H9 (cell line): ENCODE results near the gene INPP5A. TPM values are rescaled to one million over a fixed set of nuclear protein-coding genes. Genes with fewer than 3 reads are reported as not detected.

Source experiments
- DNase-seq: peaks from one replicate; pipeline ENCODE4 v3.0.0-alpha.2; 2017
- H2AFZ ChIP-seq: one replicate; pipeline ENCODE4 v1.6.1; 2013; ENCODE audit warnings: mild to moderate bottlenecking, low read length, control low read depth, moderate library complexity
- H2AK5ac ChIP-seq: 2 replicates; pipeline ENCODE4 v1.6.1; 2013; ENCODE audit warnings: low read length, control low read depth, mixed read lengths; ENCODE audit not compliant: insufficient read length
- H2BK120ac ChIP-seq: one replicate; pipeline ENCODE4 v1.6.1; 2013; ENCODE audit warnings: low read depth, mild to moderate bottlenecking, low read length, control low read depth, inconsistent platforms; ENCODE audit not compliant: poor library complexity, severe bottlenecking
- H2BK12ac ChIP-seq: 2 replicates; pipeline ENCODE4 v1.6.1; 2013; ENCODE audit warnings: low read length, control low read depth, mixed read lengths, low read depth; ENCODE audit not compliant: insufficient read length
- H2BK15ac ChIP-seq: 2 replicates; pipeline ENCODE4 v1.6.1; 2013; ENCODE audit warnings: low read depth, low read length, control low read depth
- H2BK20ac ChIP-seq: one replicate; pipeline ENCODE4 v1.6.1; 2013; ENCODE audit warnings: low read depth, mild to moderate bottlenecking, low read length, control low read depth, inconsistent platforms; ENCODE audit not compliant: poor library complexity, severe bottlenecking
- H2BK5ac ChIP-seq: 2 replicates; pipeline ENCODE4 v1.6.1; 2013; ENCODE audit warnings: low read length, control low read depth, mixed read lengths; ENCODE audit not compliant: insufficient read length
- H3K14ac ChIP-seq: 2 replicates; pipeline ENCODE4 v1.6.1; 2013; ENCODE audit warnings: low read length, control low read depth; ENCODE audit not compliant: insufficient read depth
- H3K18ac ChIP-seq: 2 replicates; pipeline ENCODE4 v1.6.1; 2013; ENCODE audit warnings: low read depth, mild to moderate bottlenecking, mixed read lengths, low read length, control low read depth; ENCODE audit not compliant: insufficient read length
- H3K23ac ChIP-seq: 2 replicates; pipeline ENCODE4 v1.6.1; 2013; ENCODE audit warnings: low read length, control low read depth, mixed read lengths, low read depth; ENCODE audit not compliant: insufficient read length
- H3K23me2 ChIP-seq: 2 replicates; pipeline ENCODE4 v1.6.1; 2013; ENCODE audit warnings: low read depth, mild to moderate bottlenecking, mixed read lengths, low read length, control low read depth; ENCODE audit not compliant: insufficient read length, poor library complexity, severe bottlenecking
- H3K27ac ChIP-seq: 2 replicates; pipeline ENCODE4 v1.5.1; 2013; ENCODE audit warnings: low read length, control low read depth, mixed read lengths, low read depth; ENCODE audit not compliant: insufficient read length
- H3K27me3 ChIP-seq: 2 replicates; pipeline ENCODE4 v1.6.1; 2013; ENCODE audit warnings: low read length, control low read depth, inconsistent platforms; ENCODE audit not compliant: insufficient read depth
- H3K4ac ChIP-seq: 2 replicates; pipeline ENCODE4 v1.6.1; 2013; ENCODE audit warnings: low read depth, mild to moderate bottlenecking, control low read depth, inconsistent platforms, low read length, moderate library complexity
- H3K4me1 ChIP-seq: 2 replicates; pipeline ENCODE4 v1.6.1; 2013; ENCODE audit warnings: low read length, control low read depth, inconsistent platforms; ENCODE audit not compliant: insufficient read depth
- H3K4me2 ChIP-seq: 2 replicates; pipeline ENCODE4 v1.6.1; 2013; ENCODE audit warnings: low read length, control low read depth, mixed read lengths; ENCODE audit not compliant: insufficient read length, insufficient read depth
- H3K56ac ChIP-seq: 2 replicates; pipeline ENCODE4 v1.6.1; 2013; ENCODE audit warnings: low read depth, mild to moderate bottlenecking, mixed read lengths, low read length, control low read depth; ENCODE audit not compliant: insufficient read length
- H3K79me1 ChIP-seq: 2 replicates; pipeline ENCODE4 v1.6.1; 2013; ENCODE audit warnings: low read depth, mild to moderate bottlenecking, moderate library complexity, low read length, control low read depth, inconsistent platforms; ENCODE audit not compliant: insufficient read depth, poor library complexity, severe bottlenecking
- H3K79me2 ChIP-seq: 2 replicates; pipeline ENCODE4 v1.6.1; 2013; ENCODE audit warnings: low read length, control low read depth, inconsistent platforms; ENCODE audit not compliant: insufficient read depth
- H3K9ac ChIP-seq: 2 replicates; pipeline ENCODE4 v1.6.1; 2013; ENCODE audit warnings: low read length, control low read depth, mixed read lengths; ENCODE audit not compliant: insufficient read length; ENCODE audit errors: extremely low read depth
- H3K9me3 ChIP-seq: one replicate; pipeline ENCODE4 v1.6.1; 2013; ENCODE audit warnings: low read depth, low read length, inconsistent platforms; ENCODE audit not compliant: control insufficient read depth
- H3T11ph ChIP-seq: one replicate; pipeline ENCODE4 v1.6.1; 2013; ENCODE audit warnings: mild to moderate bottlenecking, low read length, control low read depth, inconsistent platforms
- H4K20me1 ChIP-seq: one replicate; pipeline ENCODE4 v1.6.1; 2013; ENCODE audit not compliant: control insufficient read depth, insufficient read length, insufficient read depth
- H4K5ac ChIP-seq: 2 replicates; pipeline ENCODE4 v1.6.1; 2013; ENCODE audit warnings: low read depth, mild to moderate bottlenecking, mixed read lengths, low read length, control low read depth; ENCODE audit not compliant: insufficient read length
- H4K8ac ChIP-seq: replicated peaks from 2 replicates; pipeline ENCODE4 v1.6.1; 2013; ENCODE audit warnings: low read length, control low read depth, mixed read lengths, low read depth; ENCODE audit not compliant: insufficient read length
- H4K91ac ChIP-seq: 2 replicates; pipeline ENCODE4 v1.6.1; 2013; ENCODE audit warnings: low read depth, mild to moderate bottlenecking, moderate library complexity, mixed read lengths, low read length, control low read depth; ENCODE audit not compliant: insufficient read length
- H3K27ac Mint-ChIP-seq, 3 experiments: 2 replicates in 2 of 3; 3 replicates in 1 of 3; pipeline ENCODE4 v1.8.0; 2020 to 2021; ENCODE audit warnings: mixed read lengths in 3 of 3, mild to moderate bottlenecking in 1 of 3, moderate library complexity in 1 of 3
- H3K27me3 Mint-ChIP-seq: 2 replicates; pipeline ENCODE4 v1.8.0; 2021; ENCODE audit warnings: low read depth, mild to moderate bottlenecking, moderate library complexity, mixed read lengths
- H3K36me3 Mint-ChIP-seq, 3 experiments: 2 replicates in 2 of 3; 3 replicates in 1 of 3; pipeline ENCODE4 v1.8.0; 2020 to 2021; ENCODE audit warnings: low read depth in 3 of 3, mixed read lengths in 3 of 3; ENCODE audit not compliant: insufficient read depth in 1 of 3
- H3K4me1 Mint-ChIP-seq, 2 experiments: 2 replicates each; pipeline ENCODE4 v1.8.0; 2020; ENCODE audit warnings: mixed read lengths in 2 of 2
- H3K4me3 Mint-ChIP-seq, 2 experiments: 2 replicates in 1 of 2; 3 replicates in 1 of 2; pipeline ENCODE4 v1.8.0; 2020 to 2021; ENCODE audit warnings: mild to moderate bottlenecking in 2 of 2, mixed read lengths in 2 of 2, moderate library complexity in 1 of 2
- H3K9me3 Mint-ChIP-seq, 2 experiments: 2 replicates in 1 of 2; 3 replicates in 1 of 2; pipeline ENCODE4 v1.8.0; 2020; ENCODE audit warnings: mild to moderate bottlenecking in 2 of 2, mixed read lengths in 2 of 2, moderate library complexity in 1 of 2
- CTCF ChIP-seq: fragments of 200-600 bp; sonication (generic); conservative IDR thresholded peaks from 3 replicates; pipeline ENCODE4 v1.8.0; 2021; ENCODE audit warnings: antibody characterized with exemption, mild to moderate bottlenecking
- WGBS: extraction: QIAGEN DNeasy Blood & Tissue Kit; methylation state at CpG from one replicate; pipeline ENCODE4 v1.1.7; 2013; ENCODE audit warnings: missing lambda C conversion rate, low lambda C conversion rate, mixed read lengths; ENCODE audit not compliant: insufficient read length; ENCODE audit errors: extremely low coverage; 5-methylcytosine and 5-hydroxymethylcytosine counted together
- total RNA-seq: library from RNA; stranded (reverse); gene quantifications from 2 replicates; pipeline ENCODE4 v1.2.1, GENCODE V29; 2021

INPP5A gene
- total RNA-seq, 1 experiment from 2014 or later = 17.7 TPM

DNA sequence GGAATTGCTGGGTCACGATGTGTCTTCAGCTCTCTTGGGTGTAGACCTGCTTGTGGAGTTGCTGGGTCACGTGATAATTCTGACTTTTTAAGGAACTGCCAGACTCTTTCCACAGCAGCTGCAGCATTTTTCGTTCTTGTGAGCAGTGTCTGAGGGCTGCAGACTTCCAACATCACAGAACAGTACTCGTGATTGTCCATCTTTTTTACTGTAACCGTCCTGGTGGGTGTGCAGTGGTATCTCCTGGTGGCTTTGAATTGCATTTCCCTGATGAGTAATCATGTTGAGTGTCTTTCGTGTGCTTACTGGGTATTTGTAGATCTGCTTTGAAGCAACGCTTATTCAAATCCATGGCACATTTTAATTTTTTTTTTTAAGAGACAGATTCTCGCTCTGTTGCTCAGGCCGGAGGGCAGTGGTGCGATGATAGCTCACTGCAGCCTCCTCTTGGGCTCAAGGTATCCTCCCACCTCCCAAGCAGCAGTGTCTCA lies 22.7 kb downstream of the INPP5A start:
- H3K18ac ChIP-seq = no peak overlapping the region

More for the DNA sequence above, 22.7 kb downstream of the INPP5A start:
- H3K4me2 ChIP-seq = no peak overlapping the region
- no peak overlapping the region for H2AFZ ChIP-seq
- H2BK15ac ChIP-seq = no peak overlapping the region
- peaks cover 4% of the 10 kb centered on the region for H3K79me1 ChIP-seq
- H4K91ac ChIP-seq = no peak overlapping the region
- no peak overlapping the region for H4K5ac ChIP-seq
- no peak overlapping the region for H2BK5ac ChIP-seq
- peaks cover 3 to 6% of the 10 kb centered on the region in 2 experiments; a peak in 3 of 4 replicates for H3K4me1 Mint-ChIP-seq
- H3K9ac ChIP-seq = no peak overlapping the region
- no peak overlapping the region for H3K14ac ChIP-seq
- H3K36me3 Mint-ChIP-seq = peaks cover 0 to 10% (median 2%) of the 10 kb centered on the region in 3 experiments; a peak in 4 of 7 replicates
- no peak overlapping the region for H2AK5ac ChIP-seq
- H3K27me3 ChIP-seq = no peaks in the 10 kb centered on the region
- no peak overlapping the region for H3T11ph ChIP-seq
- no peak overlapping the region for H3K4ac ChIP-seq
- H3K27ac Mint-ChIP-seq = no peak overlapping the region
- no peaks in the 10 kb centered on the region for H4K20me1 ChIP-seq
- H2BK12ac ChIP-seq = no peak overlapping the region
- DNase-seq = no peak
- no peak for TF ChIP-seq CTCF
- peaks cover 1% of the 10 kb centered on the region; the same call in 1 of the 2 replicates for H3K79me2 ChIP-seq
- no peaks in the 10 kb centered on the region for H3K4me1 ChIP-seq
- no CpG with 5 or more reads among the region's 10 CpGs for WGBS
- no peak overlapping the region for H3K27ac ChIP-seq
- H3K4me3 Mint-ChIP-seq = no peak overlapping the region
- H2BK20ac ChIP-seq = no peak overlapping the region
- H2BK120ac ChIP-seq = no peak overlapping the region
- H3K27me3 Mint-ChIP-seq = peaks cover 3% of the 10 kb centered on the region; the same call in 1 of the 2 replicates
- H3K9me3 Mint-ChIP-seq = peaks cover 5% of the 10 kb centered on the region in 2 experiments; a peak in 4 of 5 replicates
- H4K8ac ChIP-seq = no peak overlapping the region
- H3K23ac ChIP-seq = no peak overlapping the region
- no peaks in the 10 kb centered on the region for H3K23me2 ChIP-seq
- H3K56ac ChIP-seq = no peak overlapping the region
- no peaks in the 10 kb centered on the region for H3K9me3 ChIP-seq
